OCI-LY7 (cell line): ENCODE results near the gene ANKRD34A. TPM values are rescaled to one million over a fixed set of nuclear protein-coding genes. Genes with fewer than 3 reads are reported as not detected.

Source experiments
- BruUV-seq: library from RNA; stranded (reverse); fragments of 400-500 nt; replicated peaks from 2 replicates; lab custom pipeline; 2021; lab: Mats Ljungman, UMichigan
- CTCF ChIA-PET: fragments of 300-600 bp; sonication (Branson Sonifier 250); formaldehyde crosslinking; loops from one replicate; lab custom pipeline; 2022; ENCODE audit warnings: antibody characterized with exemption; ENCODE audit not compliant: unreplicated experiment; lab: Charles Lee
- POLR2A ChIA-PET: fragments of 300-600 bp; sonication (Branson Sonifier 250); formaldehyde crosslinking; loops from one replicate; lab custom pipeline; 2022; ENCODE audit warnings: antibody characterized with exemption; lab: Charles Lee
- DNase-seq: peaks from one replicate; pipeline ENCODE4 v3.0.0-alpha.2; 2015; ENCODE audit warnings: low spot score
- H2AFZ ChIP-seq: fragments of 200-600 bp; sonication (generic), shearing (Covaris generic); 2 replicates; pipeline ENCODE4 v1.6.1; 2014; ENCODE audit warnings: mild to moderate bottlenecking, antibody characterized with exemption, low read length, moderate library complexity
- H3K27ac ChIP-seq: fragments of 200-600 bp; sonication (generic); 2 replicates; pipeline ENCODE4 v1.5.1; 2014; ENCODE audit warnings: mixed run types, low read depth, mild to moderate bottlenecking, moderate library complexity, low read length, inconsistent platforms; ENCODE audit not compliant: poor library complexity, severe bottlenecking
- H3K36me3 ChIP-seq: fragments of 200-600 bp; sonication (generic); 2 replicates; pipeline ENCODE4 v1.6.1; 2014; ENCODE audit warnings: mild to moderate bottlenecking, antibody characterized with exemption, low read length, moderate library complexity, mixed read lengths; ENCODE audit not compliant: insufficient read depth
- H3K4me1 ChIP-seq: fragments of 200-600 bp; sonication (generic); 2 replicates; pipeline ENCODE4 v1.5.1; 2014; ENCODE audit warnings: mild to moderate bottlenecking, low read length; ENCODE audit not compliant: insufficient read depth, poor library complexity, severe bottlenecking
- H3K4me2 ChIP-seq: fragments of 200-600 bp; sonication (generic); 2 replicates; pipeline ENCODE4 v1.6.1; 2014; ENCODE audit warnings: mild to moderate bottlenecking, low read length
- H3K4me3 ChIP-seq: fragments of 200-600 bp; sonication (generic); 2 replicates; pipeline ENCODE4 v1.5.1; 2014; ENCODE audit warnings: mild to moderate bottlenecking, low read depth, low read length; ENCODE audit not compliant: poor library complexity, severe bottlenecking
- H3K79me2 ChIP-seq: fragments of 200-600 bp; sonication (generic); 2 replicates; pipeline ENCODE4 v1.6.1; 2016; ENCODE audit warnings: low read depth, mild to moderate bottlenecking, low read length, moderate library complexity, mixed read lengths; ENCODE audit not compliant: insufficient read depth
- H3K9me2 ChIP-seq: fragments of 200-600 bp; sonication (generic); 2 replicates; pipeline ENCODE4 v1.6.1; 2016; ENCODE audit warnings: mild to moderate bottlenecking, low read length, mixed read lengths; ENCODE audit not compliant: insufficient read depth
- H3K9me3 ChIP-seq: fragments of 200-600 bp; sonication (generic); 2 replicates; pipeline ENCODE4 v1.6.1; 2014; ENCODE audit warnings: mild to moderate bottlenecking, mixed run types, low read length, mixed read lengths
- H4K20me1 ChIP-seq: fragments of 200-600 bp; sonication (generic); 2 replicates; pipeline ENCODE4 v1.6.1; 2014; ENCODE audit warnings: mild to moderate bottlenecking, antibody characterized with exemption, low read length, moderate library complexity, mixed read lengths; ENCODE audit not compliant: insufficient read depth
- CTCF ChIP-seq: fragments of 200-600 bp; sonication (generic); conservative IDR thresholded peaks from 2 replicates; pipeline ENCODE4 v1.5.1; 2014; ENCODE audit warnings: mild to moderate bottlenecking, antibody characterized with exemption, low read length, moderate library complexity, mixed read lengths
- EZH2phosphoT487 ChIP-seq: fragments of 200-600 bp; sonication (generic); IDR thresholded peaks from 2 replicates; pipeline ENCODE4 v1.6.1; 2018; ENCODE audit warnings: low read depth, borderline replicate concordance, mild to moderate bottlenecking, mixed run types, antibody characterized with exemption, low read length, moderate library complexity, mixed read lengths
- intact Hi-C: fragments of 100-400 bp; cut with micrococcal nuclease; formaldehyde crosslinking; loops from one replicate; pipeline ENCODE4 v1.10.0; 2022; ENCODE audit not compliant: unreplicated experiment
- total RNA-seq, 2 experiments: library from RNA; depleted of rRNA in 1 of 2; stranded (reverse); fragments of >200 nt in 1 of 2; shearing (Covaris generic) in 1 of 2; gene quantifications; 2 replicates each; pipeline ENCODE4 v1.2.3, GENCODE V29; 2014 to 2022

The ANKRD34A gene
- total RNA-seq, 2 experiments from 2014 or later, result 1.9 to 4.8 TPM

- DNase-seq, result no peak
- H3K9me3 ChIP-seq, result no peaks in the 10 kb centered on the region
- no peak overlapping the region for H2AFZ ChIP-seq
- ChIA-PET CTCF (no interaction called here), POLR2A (interaction anchor here (0.7 to 8.3 kb wide), 5 partner anchors 9 to 35 kb away, joined by 3 to 67 read pairs (median 4); partner anchors contain the start of gene LIX1L)
- H3K9me2 ChIP-seq, result no peaks in the 10 kb centered on the region
- H3K4me2 ChIP-seq, result peak overlapping the region; percentile 97; the same call in 1 of the 2 replicates
- intact Hi-C loops, result no loop called here
- BruUV-seq, result no TSS peak
- H3K79me2 ChIP-seq, result peaks cover 32% of the 10 kb centered on the region; the same call in 1 of the 2 replicates
- no peaks in the 10 kb centered on the region for H4K20me1 ChIP-seq
- H3K4me1 ChIP-seq, result peaks cover 40% of the 10 kb centered on the region
- H3K36me3 ChIP-seq, result peaks cover 43% of the 10 kb centered on the region
- no peak overlapping the region for H3K27ac ChIP-seq
- no peak for TF ChIP-seq EZH2phosphoT487
- no peak for TF ChIP-seq CTCF
- no peak overlapping the region for H3K4me3 ChIP-seq
Measured at GRCh38 chr1:145992958-145993617, 28.7 kb upstream of the ANKRD34A start.

GRCh38 chr1:145992502-145992936 is 28.1 kb upstream of the ANKRD34A start:
- Histone ChIP-seq H3K9me2 (no peaks in the 10 kb centered on the region), H3K36me3 (peaks cover 43% of the 10 kb centered on the region), H3K4me3 (no peak overlapping the region), H4K20me1 (no peaks in the 10 kb centered on the region), H3K27ac (no peak overlapping the region), H2AFZ (no peak overlapping the region), H3K4me2 (peak overlapping the region; percentile 97; the same call in 1 of the 2 replicates), H3K79me2 (peaks cover 31% of the 10 kb centered on the region; the same call in 1 of the 2 replicates), H3K4me1 (peaks cover 40% of the 10 kb centered on the region), H3K9me3 (no peaks in the 10 kb centered on the region)
- DNase-seq, result no peak
- POLR2A ChIA-PET, result interaction anchor here (0.6 to 8.3 kb wide), 6 partner anchors 9 to 46 kb away, joined by 3 to 67 read pairs (median 4); partner anchors contain the start of gene LIX1L
- no TSS peak for BruUV-seq
- CTCF ChIA-PET, result no interaction called here
- TF ChIP-seq EZH2phosphoT487 (no peak), CTCF (no peak)
- intact Hi-C loops, result no loop called here
